ENCODE data around the gene TMEM44. TPM values are rescaled to one million over a fixed set of nuclear protein-coding genes. Genes with fewer than 3 reads are reported as not detected.

Gene TMEM44
- total RNA-seq (115 and 125 TPM in 2 replicates), polyA plus RNA-seq (88.8 and 93.8 TPM in 2 replicates), polyA minus RNA-seq (87.1 and 91.8 TPM in 2 replicates), Bru-seq, nascent RNA (percentile 81 among the genes with signal in this experiment), BruChase-seq, experiment 1, labeled RNA remaining after a 6-hour chase (percentile 93 among the genes with signal in this experiment), BruChase-seq, experiment 2, labeled RNA remaining after a 2-hour chase (percentile 94 among the genes with signal in this experiment)
- polyA plus RNA-seq (2011; cell fraction: cytosol; rRNA removed) = 73.3 and 74.2 TPM in 2 replicates
- polyA plus RNA-seq (2011; cell fraction: nucleus; rRNA removed) = 348 and 401 TPM in 2 replicates
- polyA plus RNA-seq (2012) = 34.9 and 42.8 TPM in 2 replicates
- 7.1 TPM for polyA minus RNA-seq (2011; cell fraction: cytosol; rRNA and poly(A)+ RNA removed)
- 95.3 and 107 TPM in 2 replicates for polyA minus RNA-seq (2011; cell fraction: nucleus; rRNA and poly(A)+ RNA removed)
- long read RNA-seq, transcript TMEM44-202 (10 exons, 2,245 nt) = major isoform, 56 of 123 reads
- long read RNA-seq, partial matches to known transcripts = 10 of 123 reads
- long read RNA-seq, other reads (novel, unspliced or antisense) = 51 of 123 reads

GRCh38 chr3:194633349-194634004 is at the start of gene TMEM44:
TSS of gene TMEM44 (minus strand) at chr3:194633419. CDS start at chr3:194633215, 204 bp downstream.
- intact Hi-C loops (cut with micrococcal nuclease) (loop anchor here (5.0 kb wide), 1 partner anchor 39 kb away; the partner anchor contains the start of gene LSG1), dilution Hi-C loops (cut with MboI; ENCODE audit: extremely low pct_ligation_motif_present, low sequenced_read_pairs) (no loop called here)
- ChIA-PET POLR2A (interaction anchor here (1.8 kb wide), 1 partner anchor 39 kb away, joined by 8 read pairs; the partner anchor contains the start of gene LSG1), CTCF (interaction anchor here (0.6 to 2.3 kb wide), 19 partner anchors 9 to 591 kb away, joined by 3 to 13 read pairs (median 4); partner anchors contain the start of gene LSG1)
- Histone ChIP-seq H3K36me3 (ENCODE audit: control insufficient read depth in 2 of 2, extremely low read depth in 1 of 2, insufficient read depth in 2 of 2, low read length in 2 of 2) (peaks cover 9 to 10% of the 10 kb centered on the region in 2 experiments), H4K20me1 (replicated peaks; ENCODE audit: control insufficient read depth, extremely low read depth, insufficient read depth, low read length) (no peaks in the 10 kb centered on the region), H3K4me1 (ENCODE audit: control insufficient read depth, extremely low read depth, insufficient read depth, low read length) (peaks cover 17% of the 10 kb centered on the region), H3K9me1 (replicated peaks; ENCODE audit: control insufficient read depth, extremely low read depth, insufficient read depth, low read length) (no peaks in the 10 kb centered on the region), H2AFZ (ENCODE audit: low read depth, low read length) (peak within 1 kb of the TSS; percentile 75), H3K4me3 (replicated peaks in 1 of 3; ENCODE audit: insufficient read depth in 1 of 3, low read depth in 1 of 3, low read length in 3 of 3) (peak within 1 kb of the TSS; percentile 70 to 96 (median 94)), H3K4me2 (ENCODE audit: insufficient read depth, low read length) (peak within 1 kb of the TSS; percentile 92), H3K79me2 (ENCODE audit: control insufficient read depth, insufficient read depth, low read length) (peaks cover 29% of the 10 kb centered on the region), H3K9ac (replicated peaks; ENCODE audit: extremely low read depth, insufficient read depth, low read length) (peak within 1 kb of the TSS; percentile 88), H3K27me3 (ENCODE audit: control insufficient read depth in 2 of 2, insufficient read depth in 2 of 2, low read length in 2 of 2) (no peaks in the 10 kb centered on the region), H3K9me3 (replicated peaks; ENCODE audit: control insufficient read depth, insufficient read depth, low read length) (no peaks in the 10 kb centered on the region), H3K27ac (ENCODE audit: insufficient read depth, low read depth, low read length) (peak within 1 kb of the TSS; percentile 83)
- FAIRE-seq = peak; percentile 99
- peak; percentile 64 to 79 for TF ChIP-seq CTCF (IDR thresholded peaks at IDR 0.05; ENCODE audit: extremely low read depth in 1 of 2, insufficient read depth in 1 of 2, low read depth in 1 of 2, low read length in 2 of 2)
- no peak for TF ChIP-seq JUN (IDR thresholded peaks at IDR 0.05; ENCODE audit: borderline replicate concordance, insufficient read depth, insufficient read length, low read depth)
- no peak for TF ChIP-seq EZH2 (IDR thresholded peaks at IDR 0.05; ENCODE audit: borderline replicate concordance, low read depth, low read length, severe bottlenecking)
- peak; percentile 6 for TF ChIP-seq MYC (IDR thresholded peaks at IDR 0.05; ENCODE audit: low read depth, low read length)
- TF ChIP-seq FOS (IDR thresholded peaks at IDR 0.05; ENCODE audit: borderline replicate concordance, insufficient read depth, low read length) = no peak
- peak; percentile 19 for TF ChIP-seq GATA2 (IDR thresholded peaks at IDR 0.05; ENCODE audit: insufficient read depth, insufficient read length, low read depth, low read length)
- TF ChIP-seq MAX (IDR thresholded peaks at IDR 0.05; ENCODE audit: insufficient read depth, insufficient read length) = peak; percentile 38
- TF ChIP-seq POLR2A (IDR thresholded peaks at IDR 0.05; ENCODE audit: low read depth, low read length) = peak; percentile 40
- peak; percentile 84 for TF ChIP-seq POLR2AphosphoS5 (IDR thresholded peaks at IDR 0.05; ENCODE audit: insufficient read depth, low read depth, low read length)
- peak; percentile 89 for DNase-seq (ENCODE audit: low read depth, low spot score)
- TSS peak; percentile 68 for BruUV-seq (replicated peaks)
